Nephron (organoid): ENCODE results near the gene DPM1.

ENCODE experiments used
- H3K27ac Mint-ChIP-seq, 3 experiments: 2 replicates each; pipeline ENCODE4 v1.8.0; 2020; ENCODE audit warnings: mixed read lengths in 3 of 3, mild to moderate bottlenecking in 2 of 3, moderate library complexity in 1 of 3
- H3K27me3 Mint-ChIP-seq: 2 replicates; pipeline ENCODE4 v1.8.0; 2021; ENCODE audit warnings: low read depth, mild to moderate bottlenecking, moderate library complexity, mixed read lengths
- H3K36me3 Mint-ChIP-seq: 2 replicates; pipeline ENCODE4 v1.8.0; 2020; ENCODE audit warnings: low read depth, mixed read lengths
- H3K4me1 Mint-ChIP-seq: 2 replicates; pipeline ENCODE4 v1.8.0; 2020; ENCODE audit warnings: mixed read lengths
- H3K4me3 Mint-ChIP-seq, 3 experiments: 2 replicates each; pipeline ENCODE4 v1.8.0; 2020; ENCODE audit warnings: mild to moderate bottlenecking in 3 of 3, mixed read lengths in 3 of 3, moderate library complexity in 2 of 3
- H3K9me3 Mint-ChIP-seq: 2 replicates; pipeline ENCODE4 v1.8.0; 2020; ENCODE audit warnings: mixed read lengths
- CTCF ChIP-seq, 3 experiments: fragments of 200-600 bp; sonication (generic); IDR thresholded peaks; one replicate each; pipeline ENCODE4 v1.5.0; 2021; ENCODE audit warnings: antibody characterized with exemption in 3 of 3; ENCODE audit not compliant: unreplicated experiment in 3 of 3

The DPM1 gene

DNA sequence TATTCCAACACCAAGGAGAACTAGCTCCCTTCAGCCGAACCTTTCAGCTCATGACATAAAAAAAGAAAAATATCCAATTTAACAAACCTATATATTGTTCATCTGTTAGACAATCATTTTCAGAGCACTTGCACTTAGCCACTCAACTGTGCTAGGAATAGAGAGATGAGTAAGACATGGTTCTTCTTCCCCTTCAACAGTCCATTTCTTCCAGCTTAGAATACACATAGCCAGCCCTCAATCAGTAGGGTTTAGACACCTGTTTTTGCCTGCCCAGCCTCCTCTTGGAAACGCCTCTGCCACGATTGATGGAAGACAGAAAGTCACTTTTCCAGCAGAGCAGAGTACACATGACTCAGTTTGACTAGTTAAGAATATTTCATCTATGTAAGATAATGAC, 48.9 kb downstream of the DPM1 start:
- peaks cover 33% of the 10 kb centered on the region for H3K4me1 Mint-ChIP-seq
- TF ChIP-seq CTCF (IDR thresholded peaks at IDR 0.05; ENCODE audit: unreplicated experiment in 3 of 3), result no peak
- H3K27ac Mint-ChIP-seq, result no peak overlapping the region
- H3K4me3 Mint-ChIP-seq, result no peak overlapping the region
- H3K36me3 Mint-ChIP-seq, result peaks cover 54% of the 10 kb centered on the region
- no peaks in the 10 kb centered on the region for H3K9me3 Mint-ChIP-seq
- no peaks in the 10 kb centered on the region for H3K27me3 Mint-ChIP-seq

- no peak for TF ChIP-seq CTCF (IDR thresholded peaks at IDR 0.05; ENCODE audit: unreplicated experiment in 3 of 3)
- no peaks in the 10 kb centered on the region for H3K9me3 Mint-ChIP-seq
- no peaks in the 10 kb centered on the region for H3K4me1 Mint-ChIP-seq
- no peak overlapping the region for H3K27ac Mint-ChIP-seq
- H3K27me3 Mint-ChIP-seq, result no peaks in the 10 kb centered on the region
- H3K36me3 Mint-ChIP-seq, result peaks cover 54% of the 10 kb centered on the region
- no peak overlapping the region for H3K4me3 Mint-ChIP-seq
Observed at GRCh38 chr20:50904067-50904570, 54.2 kb downstream of the DPM1 start.

DNA sequence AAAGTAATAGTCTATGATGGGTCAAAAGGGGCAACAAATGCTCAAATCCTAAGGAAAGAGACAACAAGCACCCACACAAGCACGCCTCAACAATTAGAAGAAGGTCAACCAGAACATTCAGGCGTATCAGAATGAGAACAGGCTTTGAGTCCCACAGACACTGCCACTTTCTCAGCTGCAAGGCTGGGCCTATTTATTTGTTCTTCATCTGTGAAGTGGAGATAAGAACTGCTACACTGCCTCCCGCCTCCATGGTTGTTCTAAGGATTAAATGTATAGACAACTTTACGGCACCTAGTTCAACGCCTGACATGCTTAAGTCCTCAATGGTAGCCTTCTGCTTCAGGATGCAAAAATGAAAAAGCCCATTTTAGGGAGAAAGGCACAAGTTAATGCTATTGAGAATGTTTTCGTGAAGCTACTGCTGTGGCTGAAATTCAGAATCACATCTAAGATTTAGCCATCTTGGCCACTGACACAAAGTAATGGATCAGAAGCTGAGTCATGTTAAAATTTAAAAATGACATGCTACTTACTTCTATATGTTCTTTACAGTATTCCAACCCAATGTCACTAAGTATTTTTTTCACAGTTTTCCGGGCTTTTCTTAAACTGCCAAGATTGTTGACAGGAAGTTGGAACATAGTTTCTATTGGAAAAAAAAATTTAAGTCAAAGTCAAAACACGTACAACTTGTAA, 54.8 kb downstream of the DPM1 start:
- Mint-ChIP-seq H3K36me3 (peaks cover 57% of the 10 kb centered on the region), H3K4me3 (no peak overlapping the region), H3K4me1 (no peaks in the 10 kb centered on the region), H3K27ac (no peak overlapping the region), H3K9me3 (no peaks in the 10 kb centered on the region), H3K27me3 (no peaks in the 10 kb centered on the region)
- no peak for TF ChIP-seq CTCF (IDR thresholded peaks at IDR 0.05; ENCODE audit: unreplicated experiment in 3 of 3)

DNA sequence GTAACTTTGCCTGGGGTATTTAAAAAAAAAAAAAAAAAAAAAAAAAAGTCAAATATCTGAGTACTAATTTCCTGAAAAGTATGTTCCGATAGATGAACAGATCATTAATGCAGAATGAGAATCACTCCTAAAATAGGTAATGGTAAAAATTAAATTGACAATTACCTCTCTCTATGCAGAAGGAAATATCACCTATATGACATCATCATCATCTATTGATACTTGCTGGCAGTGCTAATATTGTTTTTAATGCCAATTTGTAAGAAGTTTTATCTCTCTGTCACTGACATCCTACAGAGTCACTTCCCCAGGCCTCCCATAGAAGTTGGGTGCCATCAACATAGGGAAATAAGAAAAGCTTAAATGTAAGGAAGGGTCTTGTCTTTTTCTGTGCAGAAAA, 57.0 kb downstream of the DPM1 start:
- Mint-ChIP-seq H3K4me1 (no peaks in the 10 kb centered on the region), H3K36me3 (peaks cover 63% of the 10 kb centered on the region), H3K27ac (peak overlapping the region in 1 of 3 experiments; percentile 25), H3K4me3 (no peak overlapping the region), H3K9me3 (no peaks in the 10 kb centered on the region), H3K27me3 (no peaks in the 10 kb centered on the region)
- no peak for TF ChIP-seq CTCF (IDR thresholded peaks at IDR 0.05; ENCODE audit: unreplicated experiment in 3 of 3)

DNA sequence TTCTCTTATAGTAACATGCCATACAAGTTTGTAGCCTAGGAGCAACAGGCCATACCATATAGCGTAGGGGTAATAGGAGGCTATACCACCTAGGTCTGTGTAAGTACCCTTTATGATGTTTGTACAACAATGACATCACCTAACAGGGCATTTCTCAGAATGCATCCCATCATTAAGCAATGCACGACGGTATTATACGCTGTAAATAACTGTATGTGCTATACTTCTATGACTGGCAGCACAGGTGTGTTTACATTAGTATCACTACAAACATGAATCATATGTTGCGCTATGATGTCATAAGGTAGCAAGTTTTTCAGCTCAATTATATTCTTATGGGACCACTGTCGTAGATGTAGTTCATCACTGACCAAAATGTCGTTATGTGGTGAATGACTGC, 58.1 kb downstream of the DPM1 start:
- no peaks in the 10 kb centered on the region for H3K4me1 Mint-ChIP-seq
- no peaks in the 10 kb centered on the region for H3K9me3 Mint-ChIP-seq
- no peak overlapping the region for H3K4me3 Mint-ChIP-seq
- no peak overlapping the region for H3K27ac Mint-ChIP-seq
- no peaks in the 10 kb centered on the region for H3K27me3 Mint-ChIP-seq
- H3K36me3 Mint-ChIP-seq, result peaks cover 66% of the 10 kb centered on the region
- TF ChIP-seq CTCF (IDR thresholded peaks at IDR 0.05; ENCODE audit: unreplicated experiment in 3 of 3), result no peak

DNA sequence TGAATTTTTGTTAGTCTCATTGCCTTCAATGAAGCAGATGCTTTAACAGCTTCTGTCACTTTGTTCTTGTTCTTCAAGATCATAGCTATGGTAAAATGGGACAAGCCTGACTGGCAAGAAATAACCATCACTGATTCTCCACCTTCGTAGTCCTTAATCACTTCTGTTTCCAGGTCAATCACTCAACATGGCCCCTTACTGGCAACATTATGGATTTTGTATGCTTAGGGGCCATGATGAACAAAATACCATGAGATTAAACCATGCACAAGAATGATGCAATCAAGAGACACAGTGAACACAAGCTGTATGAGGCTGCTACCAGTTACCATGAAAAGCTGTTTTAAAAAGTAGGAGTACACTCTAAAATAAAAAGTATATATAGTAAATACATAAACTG, 59.9 kb downstream of the DPM1 start:
- H3K27me3 Mint-ChIP-seq, result no peaks in the 10 kb centered on the region
- peaks cover 82% of the 10 kb centered on the region for H3K36me3 Mint-ChIP-seq
- H3K4me1 Mint-ChIP-seq, result no peaks in the 10 kb centered on the region
- H3K27ac Mint-ChIP-seq, result no peak overlapping the region
- no peak for TF ChIP-seq CTCF (IDR thresholded peaks at IDR 0.05; ENCODE audit: unreplicated experiment in 3 of 3)
- H3K9me3 Mint-ChIP-seq, result no peaks in the 10 kb centered on the region
- H3K4me3 Mint-ChIP-seq, result no peak overlapping the region
